Limb (tissue), 2 donors: Measurements from ENCODE around the gene C14orf180.
"Not testable (repeated sequence)": the region's sequence is repeated elsewhere in the genome, so short reads cannot be mapped to it uniquely, and the experiment has no call there.

Experiments
- DNase-seq, 2 donors: peaks; one replicate each; pipeline ENCODE4 v3.0.0-alpha.2; 2016; ENCODE audit errors: extremely low spot score in 2 of 2

The C14orf180 gene

DNA sequence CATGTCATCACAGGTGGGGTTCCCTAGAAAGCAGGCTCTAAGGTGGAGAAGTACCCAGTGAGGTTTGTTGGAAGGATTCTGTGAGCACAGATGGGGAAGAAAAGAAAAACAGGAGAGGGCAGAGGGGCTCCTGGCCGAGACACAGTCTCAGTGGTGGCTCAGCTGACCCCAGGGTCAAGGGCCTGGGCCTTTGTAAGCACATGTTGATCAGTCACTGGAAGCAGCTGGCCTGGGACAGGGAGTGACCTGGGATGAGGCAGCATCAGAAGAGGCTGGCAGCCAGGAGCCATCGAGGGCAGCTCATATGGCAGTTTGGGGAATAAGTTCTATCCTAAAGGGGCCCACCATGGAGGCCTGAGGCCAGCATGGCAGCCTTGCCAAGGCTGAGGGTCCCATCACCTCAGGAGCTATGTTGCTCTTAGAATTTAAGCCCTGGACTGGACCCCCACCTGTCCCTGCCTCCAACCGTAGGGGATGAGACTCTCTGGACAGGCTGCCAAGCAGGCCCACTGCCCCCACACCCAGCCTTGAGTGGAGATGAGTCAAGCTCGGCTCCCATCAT is 31.3 kb downstream of the C14orf180 start:
- peak in 1 of 2 donors; percentile 21 for DNase-seq

GRCh38 chr14:104611881-104612280 is 32.3 kb downstream of the C14orf180 start:
- DNase-seq, result no peak

DNA sequence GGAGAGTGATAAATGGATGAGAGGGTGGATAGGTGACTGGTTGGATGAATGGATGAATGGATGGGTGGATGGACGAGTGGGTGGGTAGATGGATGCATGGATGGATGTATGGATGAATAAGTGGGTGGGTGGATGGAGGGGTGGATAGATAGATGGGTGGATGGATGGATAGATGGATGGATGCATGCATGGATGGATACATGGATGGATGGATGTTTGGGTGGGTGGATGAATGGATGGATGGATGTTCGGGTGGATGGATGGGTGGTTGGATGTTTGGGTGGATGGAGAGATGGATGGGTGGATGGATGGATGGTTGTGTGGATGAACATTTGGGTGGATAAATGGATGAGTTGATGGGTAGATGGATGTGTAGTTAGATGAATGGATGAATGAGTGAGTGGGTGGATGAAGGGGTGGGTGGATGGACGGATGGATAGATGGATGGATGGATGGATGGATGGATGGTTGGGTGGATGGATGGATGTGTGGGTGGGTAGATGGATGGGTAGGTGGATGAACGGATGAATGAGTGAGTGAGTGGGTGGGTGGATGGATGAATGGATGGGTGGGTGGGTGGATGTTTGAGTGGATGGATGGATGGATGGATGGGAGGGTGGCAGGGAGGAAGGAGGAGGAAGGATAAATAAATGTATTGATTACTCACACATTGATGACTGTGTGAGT is 34.7 kb downstream of the C14orf180 start:
- DNase-seq, result no peak

DNA sequence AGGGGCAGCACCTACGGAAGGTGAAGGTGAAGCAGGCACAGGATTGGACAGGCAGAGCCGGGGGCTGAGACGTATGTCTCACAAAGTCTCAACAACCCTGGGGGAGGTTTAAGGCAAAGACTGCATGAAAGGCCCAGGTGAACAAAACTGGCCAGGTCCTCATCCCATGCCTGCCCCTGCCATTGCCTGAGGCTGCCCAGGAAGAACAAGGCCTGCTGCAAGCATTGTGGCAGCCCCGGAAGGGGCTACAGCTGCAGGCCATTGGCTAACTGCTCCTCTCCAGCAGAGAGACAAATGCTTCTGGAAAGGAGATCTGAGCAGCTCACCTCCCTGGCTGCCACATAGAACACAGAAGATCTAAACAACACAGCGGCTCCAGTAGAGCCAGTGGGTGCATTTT is 45.4 kb downstream of the C14orf180 start:
- DNase-seq, result no peak

DNA sequence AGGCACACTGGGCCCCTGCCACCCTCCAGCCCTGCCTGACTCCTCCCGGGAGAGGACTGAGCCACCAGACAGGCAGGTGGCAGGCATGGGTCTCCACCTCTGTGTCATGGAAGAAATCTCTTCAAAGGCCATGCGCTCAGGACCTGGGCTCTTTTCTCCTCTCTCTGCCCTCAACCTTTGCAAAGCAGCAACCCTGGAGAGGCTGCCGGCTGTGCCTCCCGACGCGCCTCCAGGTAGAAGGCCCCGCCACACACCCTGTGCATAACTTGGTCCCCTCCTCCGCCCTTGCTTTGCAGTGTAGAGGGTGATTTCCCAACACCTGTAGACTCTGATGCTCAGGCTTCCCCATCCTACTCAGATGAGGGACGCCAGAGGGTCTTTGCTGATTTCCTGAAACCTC is 53.2 kb downstream of the C14orf180 start:
- DNase-seq, result no peak

DNA sequence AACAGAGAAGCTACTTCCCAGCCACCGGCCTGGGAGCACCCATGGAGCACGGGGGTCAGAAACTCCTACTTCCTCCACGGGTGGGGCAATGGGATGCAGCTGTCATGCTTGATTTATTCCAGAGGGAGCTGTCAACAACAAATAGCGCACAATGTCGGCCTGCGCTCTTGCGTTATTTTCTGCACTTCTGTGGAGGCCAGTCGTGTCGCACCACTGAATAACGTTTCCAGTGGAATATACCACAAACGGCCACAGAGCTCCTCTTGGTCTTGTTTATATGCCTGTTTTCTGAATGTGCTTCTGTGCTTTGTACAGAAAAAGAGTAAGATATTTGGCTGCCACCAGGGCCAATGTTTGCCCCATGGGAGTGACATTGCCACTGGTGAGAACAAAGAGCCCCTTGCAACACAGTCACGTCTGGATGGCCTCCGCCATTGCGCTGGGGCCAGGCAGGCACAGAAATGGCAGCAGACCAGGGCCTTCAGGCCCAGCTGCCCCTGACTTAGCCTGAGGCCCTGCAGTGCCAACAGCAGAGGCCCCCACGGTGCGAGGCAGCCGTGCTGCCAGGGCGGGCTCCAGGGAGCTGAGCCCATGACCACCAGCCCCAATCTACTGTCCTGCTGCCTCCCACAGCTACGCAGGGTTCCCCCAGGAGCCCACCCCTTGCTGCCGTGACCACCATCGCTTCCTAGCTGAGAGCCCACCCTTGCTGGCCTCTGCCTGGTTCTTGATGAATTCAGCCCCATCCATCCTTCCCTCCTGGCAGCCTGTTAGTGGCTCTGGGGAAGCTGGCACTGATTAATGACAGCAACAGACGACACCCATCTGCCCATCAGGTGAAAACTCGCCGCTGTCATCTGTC is 53.9 kb downstream of the C14orf180 start:
- DNase-seq, result no peak

DNA sequence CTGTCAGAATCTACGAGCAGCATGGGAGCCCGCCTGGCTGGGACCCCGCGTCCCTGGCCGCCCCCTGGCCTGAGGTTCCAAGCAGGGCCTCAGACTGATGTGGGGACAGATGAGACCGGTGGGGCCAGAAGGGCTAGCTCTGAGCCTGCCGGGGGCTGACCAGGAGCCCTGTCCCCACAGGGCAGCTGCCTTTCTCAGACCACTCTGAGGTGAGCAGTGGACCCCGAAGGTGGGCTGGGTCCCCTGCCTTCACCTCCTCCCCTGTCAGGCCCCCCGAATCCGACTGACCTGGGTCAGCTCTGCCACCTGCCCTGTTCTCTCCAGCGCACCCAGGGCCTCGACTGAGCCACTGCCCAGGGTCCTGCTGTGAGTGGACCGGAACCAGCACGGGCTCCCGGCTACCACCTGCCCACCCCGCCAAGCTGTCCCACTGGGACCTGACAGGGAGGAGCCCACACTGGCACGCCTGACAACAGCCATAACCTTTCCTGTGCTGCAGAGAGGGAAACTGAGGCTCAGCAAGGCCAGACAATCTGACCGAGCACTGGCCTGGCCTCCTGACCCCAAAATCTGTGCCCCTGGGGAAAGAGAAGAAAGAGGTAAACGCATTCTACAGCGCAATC is 54.7 kb downstream of the C14orf180 start:
- no peak for DNase-seq

- DNase-seq, result no peak
Observed at GRCh38 chr14:104634886-104635570, 55.5 kb downstream of the C14orf180 start.

- DNase-seq, result no peak
Observed at GRCh38 chr14:104635717-104636116, 56.2 kb downstream of the C14orf180 start.

DNA sequence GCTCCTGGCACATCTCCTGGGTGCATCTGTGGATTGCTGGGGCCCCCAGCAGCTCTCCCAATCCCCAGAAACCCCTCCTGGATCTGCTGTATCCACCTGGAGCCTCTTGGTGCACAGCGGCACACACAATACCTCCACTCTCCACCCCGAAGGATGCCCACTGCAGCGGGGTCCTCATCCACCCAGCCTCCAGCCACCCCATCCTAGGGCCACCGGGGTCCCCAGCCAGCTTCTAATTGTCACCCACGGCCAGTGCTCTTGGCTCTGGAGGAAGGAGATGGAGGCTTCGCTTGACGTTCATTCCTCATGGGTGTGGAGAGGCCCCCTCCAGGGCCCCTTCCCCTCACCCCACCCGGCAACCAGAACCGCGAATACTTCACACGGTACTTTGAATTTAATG is 56.6 kb downstream of the C14orf180 start:
- no peak for DNase-seq

DNA sequence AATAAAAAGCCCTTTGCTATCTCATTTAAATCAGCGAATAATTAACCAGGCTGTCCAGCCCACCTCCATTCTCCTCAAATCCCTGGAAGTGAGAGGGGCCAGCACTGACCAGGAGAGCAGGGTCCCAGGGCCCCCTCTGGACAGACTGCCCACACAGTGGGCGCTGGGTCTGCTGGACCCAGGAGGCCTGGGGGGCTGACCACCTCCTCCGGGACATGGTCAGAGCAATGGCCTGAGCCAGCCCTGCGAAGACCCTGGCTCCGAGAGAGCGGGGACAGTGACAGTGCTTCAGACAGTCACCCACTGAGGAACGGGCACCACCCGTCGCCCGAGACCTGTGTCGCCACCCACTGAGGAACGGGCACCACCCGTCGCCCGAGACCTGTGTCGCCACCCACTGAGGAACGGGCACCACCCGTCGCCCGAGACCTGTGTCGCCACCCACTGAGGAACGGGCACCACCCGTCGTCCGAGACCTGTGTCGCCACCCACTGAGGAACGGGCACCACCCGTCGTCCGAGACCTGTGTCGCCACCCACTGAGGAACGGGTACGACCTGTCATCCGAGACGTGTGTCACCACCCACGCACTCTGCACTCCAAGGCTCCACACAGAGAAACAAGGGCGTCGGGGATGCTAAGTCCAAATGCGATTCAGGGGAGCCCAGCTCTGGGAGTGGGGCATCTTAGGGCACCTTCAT is 57.4 kb downstream of the C14orf180 start:
- not testable (repeated sequence) for DNase-seq

DNA sequence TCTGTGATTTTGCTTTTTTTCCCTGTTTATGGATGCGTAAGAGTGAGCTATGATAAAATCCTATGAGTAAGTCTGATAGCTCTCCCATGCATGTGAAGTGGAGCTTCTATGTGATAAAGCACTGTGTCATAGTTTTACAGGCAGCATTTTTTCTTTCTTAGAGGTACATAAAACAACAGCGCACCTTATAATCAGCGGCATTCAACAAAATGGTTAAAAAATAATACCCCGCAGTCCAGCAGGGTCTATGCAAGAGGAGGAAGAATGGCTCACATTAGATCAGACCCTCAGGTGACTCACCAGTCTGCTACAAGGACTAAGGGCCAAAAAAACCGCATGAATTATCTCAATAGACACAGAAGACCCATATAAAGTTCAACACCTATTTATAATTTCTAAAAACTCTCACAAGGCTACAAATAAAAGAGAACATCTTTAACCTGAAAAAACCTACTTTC is 58.0 kb downstream of the C14orf180 start:
- no peak for DNase-seq

DNA sequence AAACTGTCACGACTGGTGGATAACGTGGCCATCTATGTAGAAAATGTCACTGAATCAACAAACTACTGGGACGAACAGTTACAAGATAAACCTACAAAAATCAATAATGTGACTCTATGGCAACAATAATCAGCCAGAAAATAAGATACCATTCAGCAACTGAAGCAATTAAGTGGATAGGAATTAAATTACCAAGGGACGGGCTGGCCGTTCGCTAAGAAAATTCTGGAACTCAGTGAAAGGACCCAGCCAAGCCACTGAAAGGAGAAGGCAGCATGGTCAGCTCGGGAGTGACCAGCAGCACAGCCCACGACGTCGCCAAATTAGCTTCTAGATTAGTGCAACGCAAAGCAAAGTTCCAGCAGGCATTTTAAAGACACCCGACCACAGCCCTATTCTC is 58.6 kb downstream of the C14orf180 start:
- no peak for DNase-seq

GRCh38 chr14:104638927-104639450 is 59.4 kb downstream of the C14orf180 start:
- no peak for DNase-seq

GRCh38 chr14:104639471-104639870 is 59.9 kb downstream of the C14orf180 start:
- DNase-seq, result no peak
